Tibial nerve (tissue), 4 donors: ENCODE results near the gene SCN3B. TPM values are rescaled to one million over a fixed set of nuclear protein-coding genes. Genes with fewer than 3 reads are reported as not detected.
A peak's percentile ranks its signal among the peaks of the same experiment; 100 is the strongest.

ENCODE experiments used
- DNase-seq, 2 donors: peaks; one replicate each; pipeline ENCODE4 v3.0.0-alpha.2; 2019; ENCODE audit warnings: low spot score in 2 of 2
- H3K27ac ChIP-seq, 4 donors: fragments of 200-600 bp; sonication (generic) in 3 of 4; one replicate each; pipeline ENCODE4 v1.5.1; 2017 to 2019; ENCODE audit warnings: mild to moderate bottlenecking in 1 of 4
- H3K27me3 ChIP-seq, 2 donors: fragments of 200-600 bp; sonication (generic) in 1 of 2; one replicate each; pipeline versions ENCODE4 v1.5.1 to v1.6.0; 2017 to 2019
- H3K36me3 ChIP-seq, 3 donors: fragments of 200-600 bp; sonication (generic); one replicate each; pipeline ENCODE4 v1.5.1; 2018 to 2019
- H3K4me1 ChIP-seq, 4 donors: fragments of 200-600 bp; sonication (generic) in 3 of 4; one replicate each; pipeline ENCODE4 v1.5.1; 2017 to 2019
- H3K4me3 ChIP-seq, 4 donors: fragments of 200-600 bp; sonication (generic) in 3 of 4; one replicate each; pipeline ENCODE4 v1.5.1; 2017 to 2019; ENCODE audit warnings: mild to moderate bottlenecking in 1 of 4, moderate library complexity in 1 of 4
- H3K9me3 ChIP-seq, 4 donors: fragments of 200-600 bp; sonication (generic) in 3 of 4; one replicate each; pipeline ENCODE4 v1.5.1; 2017 to 2019
- EP300 ChIP-seq, 2 donors: sonication (generic); formaldehyde crosslinking; IDR thresholded peaks; one replicate each; pipeline ENCODE4 v1.6.1; 2017; ENCODE audit warnings: antibody characterized with exemption in 2 of 2, mild to moderate bottlenecking in 1 of 2
- POLR2A ChIP-seq, 2 donors: fragments of 450-650 bp; IDR thresholded peaks; one replicate each; pipeline ENCODE4 v1.6.1; 2017; ENCODE audit warnings: antibody characterized with exemption in 2 of 2, mild to moderate bottlenecking in 2 of 2, moderate library complexity in 2 of 2
- WGBS, 2 donors: methylation state at CpG; one replicate each; pipeline ENCODE4 v1.1.5; 2018; 5-methylcytosine and 5-hydroxymethylcytosine counted together
- total RNA-seq, 4 donors: library from RNA; depleted of rRNA; stranded (reverse); fragments of >200 nt; gene quantifications; one replicate each; pipeline ENCODE4 v1.1.0, GENCODE V29; 2016
- TF ChIP-seq, protein P1 (sequence below), 5 experiments: fragments of 200-600 bp in 3 of 5; fragments of 450-650 bp in 2 of 5; sonication (generic) in 3 of 5; IDR thresholded peaks; one replicate each; pipeline ENCODE4 v1.5.1; 2016 to 2019; ENCODE audit warnings: antibody characterized with exemption in 5 of 5, mild to moderate bottlenecking in 3 of 5, moderate library complexity in 2 of 5

The SCN3B gene
- 1 to 10 TPM in 2 of 4 donors, under 1 TPM in 2; under 0.01 to 3.6 (median 1.3) TPM for total RNA-seq

DNA sequence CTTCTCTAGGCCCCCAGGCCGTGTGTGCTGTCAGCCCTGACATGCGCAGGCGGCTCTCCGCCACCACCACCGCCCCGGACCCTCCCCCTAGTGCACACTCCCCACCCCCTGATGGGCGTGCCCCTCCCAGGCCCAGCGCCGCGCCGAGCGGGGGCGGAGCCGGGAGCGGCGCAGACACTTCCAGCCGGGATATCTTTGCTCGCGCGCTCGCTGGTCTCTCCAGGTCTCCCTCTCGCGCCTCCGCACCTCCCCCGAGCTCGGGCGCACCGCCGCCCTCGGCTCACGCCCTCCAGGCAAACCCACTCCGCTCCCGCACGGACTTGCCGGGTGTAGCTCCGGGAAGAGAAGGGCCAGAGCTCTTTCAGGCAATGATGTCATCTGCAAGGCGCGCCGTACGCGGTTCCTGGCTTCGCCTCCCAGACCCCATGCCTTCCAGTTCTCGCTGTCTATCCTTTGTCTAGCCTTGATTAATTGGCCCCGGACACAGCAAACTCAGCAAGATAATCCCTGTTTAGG lies at the start of gene SCN3B:
Gene SCN3B, minus strand, starts transcription at position 59 of the 516 bp plus-strand sequence. CDS start 823 bp downstream, outside the sequence.
- 1 to 2% methylated on average over 24 to 34 of the region's 44 CpGs for WGBS, 2 donors
- H3K4me1 ChIP-seq, result peaks cover 0 to 20% (median 6%) of the 10 kb centered on the region in 4 donors
- peak within 1 kb of the TSS; percentile 30 to 57 (median 42) for H3K4me3 ChIP-seq
- TF ChIP-seq, protein P1, sequence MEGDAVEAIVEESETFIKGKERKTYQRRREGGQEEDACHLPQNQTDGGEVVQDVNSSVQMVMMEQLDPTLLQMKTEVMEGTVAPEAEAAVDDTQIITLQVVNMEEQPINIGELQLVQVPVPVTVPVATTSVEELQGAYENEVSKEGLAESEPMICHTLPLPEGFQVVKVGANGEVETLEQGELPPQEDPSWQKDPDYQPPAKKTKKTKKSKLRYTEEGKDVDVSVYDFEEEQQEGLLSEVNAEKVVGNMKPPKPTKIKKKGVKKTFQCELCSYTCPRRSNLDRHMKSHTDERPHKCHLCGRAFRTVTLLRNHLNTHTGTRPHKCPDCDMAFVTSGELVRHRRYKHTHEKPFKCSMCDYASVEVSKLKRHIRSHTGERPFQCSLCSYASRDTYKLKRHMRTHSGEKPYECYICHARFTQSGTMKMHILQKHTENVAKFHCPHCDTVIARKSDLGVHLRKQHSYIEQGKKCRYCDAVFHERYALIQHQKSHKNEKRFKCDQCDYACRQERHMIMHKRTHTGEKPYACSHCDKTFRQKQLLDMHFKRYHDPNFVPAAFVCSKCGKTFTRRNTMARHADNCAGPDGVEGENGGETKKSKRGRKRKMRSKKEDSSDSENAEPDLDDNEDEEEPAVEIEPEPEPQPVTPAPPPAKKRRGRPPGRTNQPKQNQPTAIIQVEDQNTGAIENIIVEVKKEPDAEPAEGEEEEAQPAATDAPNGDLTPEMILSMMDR (IDR thresholded peaks at IDR 0.05), result no peak
- TF ChIP-seq POLR2A (IDR thresholded peaks at IDR 0.05), result no peak
- TF ChIP-seq EP300 (IDR thresholded peaks at IDR 0.05), result no peak
- H3K27me3 ChIP-seq, result peaks cover 0 to 47% of the 10 kb centered on the region in 2 donors
- H3K9me3 ChIP-seq, result no peaks in the 10 kb centered on the region
- H3K36me3 ChIP-seq, result no peaks in the 10 kb centered on the region
- H3K27ac ChIP-seq, result no peak within 1 kb of the TSS
- no peak for DNase-seq

GRCh38 chr11:123702696-123703095 lies 48.3 kb upstream of the SCN3B start:
- no peak overlapping the region for H3K27ac ChIP-seq
- WGBS, 2 donors, result 56 to 71% methylated on average over 2 of the region's 2 CpGs
- TF ChIP-seq, protein P1 (IDR thresholded peaks at IDR 0.05), result no peak
- H3K36me3 ChIP-seq, result no peaks in the 10 kb centered on the region
- no peaks in the 10 kb centered on the region for H3K4me1 ChIP-seq
- no peaks in the 10 kb centered on the region for H3K27me3 ChIP-seq
- no peak overlapping the region for H3K4me3 ChIP-seq
- H3K9me3 ChIP-seq, result no peaks in the 10 kb centered on the region
- DNase-seq, result no peak

DNA sequence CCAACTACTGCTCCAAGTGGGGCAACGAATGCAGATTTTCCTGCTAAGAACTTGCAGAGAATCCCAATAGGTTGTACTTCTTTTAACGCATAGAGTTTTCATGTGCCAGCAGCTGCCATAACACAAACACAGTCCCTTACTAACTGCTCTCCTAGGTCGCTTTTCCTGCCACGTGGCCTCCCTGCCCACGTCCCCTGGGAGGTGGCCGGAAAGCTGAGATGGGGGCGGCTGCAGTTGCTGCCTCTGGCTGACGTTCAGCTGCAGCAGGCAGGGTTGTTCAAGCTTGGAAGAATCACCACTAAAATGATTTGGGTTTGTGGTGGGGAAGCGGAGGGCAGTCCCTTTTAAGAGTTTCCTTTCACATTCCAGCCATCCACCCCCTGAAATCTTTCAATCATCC lies 47.7 kb upstream of the SCN3B start:
- Histone ChIP-seq H3K4me3 (no peak overlapping the region), H3K9me3 (no peaks in the 10 kb centered on the region), H3K36me3 (no peaks in the 10 kb centered on the region), H3K4me1 (no peaks in the 10 kb centered on the region), H3K27me3 (no peaks in the 10 kb centered on the region), H3K27ac (no peak overlapping the region)
- no peak for DNase-seq
- WGBS, 2 donors, result 21 to 29% methylated on average over 9 of the region's 9 CpGs
- TF ChIP-seq, protein P1 (IDR thresholded peaks at IDR 0.05), result no peak
- no peak for TF ChIP-seq EP300 (IDR thresholded peaks at IDR 0.05)
- no peak for TF ChIP-seq POLR2A (IDR thresholded peaks at IDR 0.05)

- H3K4me3 ChIP-seq, result no peak overlapping the region
- H3K27ac ChIP-seq, result no peak overlapping the region
- no peaks in the 10 kb centered on the region for H3K27me3 ChIP-seq
- H3K9me3 ChIP-seq, result no peaks in the 10 kb centered on the region
- no peak for DNase-seq
- H3K4me1 ChIP-seq, result no peaks in the 10 kb centered on the region
- 73 to 81% methylated on average over 3 of the region's 3 CpGs for WGBS, 2 donors
- no peaks in the 10 kb centered on the region for H3K36me3 ChIP-seq
- TF ChIP-seq, protein P1 (IDR thresholded peaks at IDR 0.05), result no peak
- TF ChIP-seq EP300 (IDR thresholded peaks at IDR 0.05) (no peak), POLR2A (IDR thresholded peaks at IDR 0.05) (no peak)
These were observed 46.3 kb upstream of the SCN3B start for GRCh38 chr11:123700772-123701171.

GRCh38 chr11:123698546-123699127 lies 44.2 kb upstream of the SCN3B start:
- TF ChIP-seq, protein P1 (IDR thresholded peaks at IDR 0.05), result no peak
- TF ChIP-seq EP300 (IDR thresholded peaks at IDR 0.05) (no peak), POLR2A (IDR thresholded peaks at IDR 0.05) (no peak)
- H3K9me3 ChIP-seq, result no peaks in the 10 kb centered on the region
- H3K36me3 ChIP-seq, result no peaks in the 10 kb centered on the region
- no peaks in the 10 kb centered on the region for H3K4me1 ChIP-seq
- no peak for DNase-seq
- no peak overlapping the region for H3K4me3 ChIP-seq
- H3K27me3 ChIP-seq, result no peaks in the 10 kb centered on the region
- WGBS, 2 donors, result 57 to 65% methylated on average over 2 of the region's 2 CpGs
- no peak overlapping the region for H3K27ac ChIP-seq
